ENCODE measurements around the gene HRH1. TPM values are rescaled to one million over a fixed set of nuclear protein-coding genes. Genes with fewer than 3 reads are reported as not detected.

HRH1 gene
- total and polyA plus RNA-seq, 2 donors (not counting 3 experiments of a cell fraction or from before 2014, with no cell fraction given): 16.2 to 21.2 TPM

DNA sequence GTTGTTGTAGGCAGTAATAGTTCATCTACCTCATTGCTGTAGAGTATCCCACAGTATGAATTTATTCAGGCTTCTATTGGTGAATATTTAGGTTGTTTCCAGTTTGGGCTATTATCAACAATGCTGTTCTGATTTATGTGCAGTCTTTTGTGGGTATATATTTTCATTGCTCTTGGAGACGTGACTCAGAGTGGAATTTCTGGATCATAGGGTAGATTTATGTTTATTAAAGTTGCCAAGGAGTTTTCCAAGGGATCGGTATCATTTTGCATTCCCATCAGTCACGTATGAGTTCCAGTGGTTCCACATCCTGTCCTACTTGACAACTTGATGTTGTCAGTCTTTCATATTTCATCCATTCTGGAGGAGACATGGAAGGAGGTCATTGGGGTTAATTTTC, 8.4 kb upstream of the HRH1 start:
- H4K20me1 ChIP-seq (replicated peaks; ENCODE audit: control insufficient read depth, extremely low read depth, insufficient read depth, low read length): no peaks in the 10 kb centered on the region
- no peak overlapping the region for H3K9ac ChIP-seq (replicated peaks; ENCODE audit: extremely low read depth, insufficient read depth, low read length)
- H3K27ac ChIP-seq (ENCODE audit: insufficient read depth, low read depth, low read length): no peak overlapping the region
- H3K9me3 ChIP-seq (replicated peaks; ENCODE audit: control insufficient read depth, insufficient read depth, low read length): no peaks in the 10 kb centered on the region
- no peak overlapping the region for H2AFZ ChIP-seq (ENCODE audit: low read depth, low read length)
- no peak for FAIRE-seq
- no TSS peak for BruUV-seq (replicated peaks)
- ChIA-PET CTCF (no interaction called here), POLR2A (no interaction called here)
- no peak overlapping the region for H3K4me3 ChIP-seq (replicated peaks in 1 of 3; ENCODE audit: insufficient read depth in 1 of 3, low read depth in 1 of 3, low read length in 3 of 3)
- TF ChIP-seq MAX (IDR thresholded peaks at IDR 0.05; ENCODE audit: insufficient read depth, insufficient read length): no peak
- peak; percentile 50 for TF ChIP-seq JUN (IDR thresholded peaks at IDR 0.05; ENCODE audit: borderline replicate concordance, insufficient read depth, insufficient read length, low read depth)
- H3K4me1 ChIP-seq (ENCODE audit: control insufficient read depth, extremely low read depth, insufficient read depth, low read length): no peaks in the 10 kb centered on the region
- dilution Hi-C loops (cut with MboI; ENCODE audit: extremely low pct_ligation_motif_present, low sequenced_read_pairs) (no loop called here), intact Hi-C loops (cut with micrococcal nuclease) (no loop called here)
- no peaks in the 10 kb centered on the region for H3K36me3 ChIP-seq (ENCODE audit: control insufficient read depth in 2 of 2, extremely low read depth in 1 of 2, insufficient read depth in 2 of 2, low read length in 2 of 2)
- no peaks in the 10 kb centered on the region for H3K27me3 ChIP-seq (ENCODE audit: control insufficient read depth in 2 of 2, insufficient read depth in 2 of 2, low read length in 2 of 2)
- H3K9me1 ChIP-seq (replicated peaks; ENCODE audit: control insufficient read depth, extremely low read depth, insufficient read depth, low read length): no peaks in the 10 kb centered on the region
- H3K79me2 ChIP-seq (ENCODE audit: control insufficient read depth, insufficient read depth, low read length): no peaks in the 10 kb centered on the region
- H3K4me2 ChIP-seq (ENCODE audit: insufficient read depth, low read length): no peak overlapping the region
- DNase-seq (ENCODE audit: low read depth, low spot score): peak; percentile 85

- no peaks in the 10 kb centered on the region for H4K20me1 ChIP-seq (replicated peaks; ENCODE audit: control insufficient read depth, extremely low read depth, insufficient read depth, low read length)
- no peaks in the 10 kb centered on the region for H3K79me2 ChIP-seq (ENCODE audit: control insufficient read depth, insufficient read depth, low read length)
- H3K9me3 ChIP-seq (replicated peaks; ENCODE audit: control insufficient read depth, insufficient read depth, low read length): no peaks in the 10 kb centered on the region
- no peak for DNase-seq (ENCODE audit: low read depth, low spot score)
- H2AFZ ChIP-seq (ENCODE audit: low read depth, low read length): no peak overlapping the region
- BruUV-seq (replicated peaks): no TSS peak
- H3K9me1 ChIP-seq (replicated peaks; ENCODE audit: control insufficient read depth, extremely low read depth, insufficient read depth, low read length): no peaks in the 10 kb centered on the region
- no peaks in the 10 kb centered on the region for H3K4me1 ChIP-seq (ENCODE audit: control insufficient read depth, extremely low read depth, insufficient read depth, low read length)
- dilution Hi-C loops (cut with MboI; ENCODE audit: extremely low pct_ligation_motif_present, low sequenced_read_pairs) (no loop called here), intact Hi-C loops (cut with micrococcal nuclease) (no loop called here)
- CTCF ChIA-PET: interaction anchor here (0.8 to 1.0 kb wide), 2 partner anchors 86 to 188 kb away, joined by 3 read pairs; no protein-coding TSS in a partner anchor
- POLR2A ChIA-PET: no interaction called here
- no peaks in the 10 kb centered on the region for H3K36me3 ChIP-seq (ENCODE audit: control insufficient read depth in 2 of 2, extremely low read depth in 1 of 2, insufficient read depth in 2 of 2, low read length in 2 of 2)
- H3K4me2 ChIP-seq (ENCODE audit: insufficient read depth, low read length): no peak overlapping the region
- H3K4me3 ChIP-seq (replicated peaks in 1 of 3; ENCODE audit: insufficient read depth in 1 of 3, low read depth in 1 of 3, low read length in 3 of 3): no peak overlapping the region
- H3K27ac ChIP-seq (ENCODE audit: insufficient read depth, low read depth, low read length): no peak overlapping the region
- H3K27me3 ChIP-seq (ENCODE audit: control insufficient read depth in 2 of 2, insufficient read depth in 2 of 2, low read length in 2 of 2): no peaks in the 10 kb centered on the region
- FAIRE-seq: no peak
- TF ChIP-seq MYC (IDR thresholded peaks at IDR 0.05; ENCODE audit: low read depth, low read length): no peak
- TF ChIP-seq JUN (IDR thresholded peaks at IDR 0.05; ENCODE audit: borderline replicate concordance, insufficient read depth, insufficient read length, low read depth): no peak
- no peak for TF ChIP-seq POLR2A (IDR thresholded peaks at IDR 0.05; ENCODE audit: low read depth, low read length)
- no peak for TF ChIP-seq FOS (IDR thresholded peaks at IDR 0.05; ENCODE audit: borderline replicate concordance, insufficient read depth, low read length)
- no peak for TF ChIP-seq MAX (IDR thresholded peaks at IDR 0.05; ENCODE audit: insufficient read depth, insufficient read length)
- H3K9ac ChIP-seq (replicated peaks; ENCODE audit: extremely low read depth, insufficient read depth, low read length): no peak overlapping the region
These were observed 7.3 kb upstream of the HRH1 start for GRCh38 chr3:11146773-11147660.
